Neural cell (in vitro differentiated cells): ENCODE measurements around the gene INHA.

ENCODE experiments used
- CTCF ChIP-seq: fragments of 450-650 bp; IDR thresholded peaks from 2 replicates; pipeline ENCODE4 v1.5.1; 2014; ENCODE audit warnings: antibody characterized with exemption, mild to moderate bottlenecking, moderate library complexity; ENCODE audit not compliant: poor library complexity, severe bottlenecking
- EP300 ChIP-seq: fragments of 450-650 bp; conservative IDR thresholded peaks from 2 replicates; pipeline ENCODE4 v1.6.1; 2014; ENCODE audit warnings: antibody characterized with exemption, mild to moderate bottlenecking, moderate library complexity; ENCODE audit not compliant: poor library complexity, severe bottlenecking
- EZH2 ChIP-seq: fragments of 200-600, 300-800 bp; shearing (Covaris generic), sonication (generic); IDR thresholded peaks from 2 replicates; pipeline ENCODE4 v1.6.1; 2014; ENCODE audit warnings: antibody characterized with exemption, low read length, borderline replicate concordance, mild to moderate bottlenecking; ENCODE audit not compliant: insufficient read depth, poor library complexity, severe bottlenecking
- MXI1 ChIP-seq: fragments of 450-650 bp; conservative IDR thresholded peaks from 2 replicates; pipeline ENCODE4 v1.6.1; 2014; ENCODE audit warnings: antibody characterized with exemption, mild to moderate bottlenecking; ENCODE audit not compliant: poor library complexity, severe bottlenecking
- POLR2AphosphoS5 ChIP-seq: IDR thresholded peaks from 2 replicates; pipeline ENCODE4 v1.6.1; 2012
- RAD21 ChIP-seq: fragments of 450-650 bp; conservative IDR thresholded peaks from 2 replicates; pipeline ENCODE4 v1.6.1; 2014; ENCODE audit warnings: antibody characterized with exemption, mild to moderate bottlenecking, moderate library complexity
- REST ChIP-seq: IDR thresholded peaks from 2 replicates; pipeline ENCODE4 v1.6.1; 2012; ENCODE audit warnings: borderline replicate concordance
- SMC3 ChIP-seq: fragments of 450-650 bp; conservative IDR thresholded peaks from 2 replicates; pipeline ENCODE4 v1.6.1; 2014; ENCODE audit warnings: antibody characterized with exemption, mild to moderate bottlenecking, moderate library complexity; ENCODE audit not compliant: poor library complexity
- TAF1 ChIP-seq: IDR thresholded peaks from 2 replicates; pipeline ENCODE4 v1.6.1; 2012; ENCODE audit warnings: low read depth

- TF ChIP-seq CTCF (no peak), POLR2AphosphoS5 (no peak), EZH2 (no peak), TAF1 (no peak), RAD21 (no peak), REST (no peak), EP300 (no peak), MXI1 (no peak), SMC3 (no peak)
These were observed 46.4 kb upstream of the INHA start for GRCh38 chr2:219525533-219526232.
